SJSA1 (cell line): Measurements from ENCODE around the gene CANX. TPM values are rescaled to one million over a fixed set of nuclear protein-coding genes. Genes with fewer than 3 reads are reported as not detected.
A peak's percentile ranks its signal among the peaks of the same experiment; 100 is the strongest.
"Not testable (repeated sequence)": the region's sequence is repeated elsewhere in the genome, so short reads cannot be mapped to it uniquely, and the experiment has no call there.

ENCODE experiments used
- DNase-seq, 2 experiments: peaks; one replicate each; pipeline ENCODE4 v3.0.0-alpha.2; 2015 to 2020; ENCODE audit warnings: low spot score in 2 of 2, low read depth in 1 of 2
- H3K27ac ChIP-seq: fragments of 250-450 bp; sonication (Bioruptor Pico); 2 replicates; pipeline ENCODE4 v1.5.1; 2020; ENCODE audit warnings: mild to moderate bottlenecking, moderate library complexity
- H3K27me3 ChIP-seq: fragments of 250-450 bp; sonication (Bioruptor Pico); replicated peaks from 2 replicates; pipeline ENCODE4 v1.5.1; 2020; ENCODE audit warnings: mild to moderate bottlenecking, moderate library complexity
- H3K36me3 ChIP-seq: fragments of 250-450 bp; sonication (Bioruptor Pico); 2 replicates; pipeline ENCODE4 v1.5.1; 2020; ENCODE audit warnings: mild to moderate bottlenecking
- H3K4me1 ChIP-seq: fragments of 250-450 bp; sonication (Bioruptor Pico); replicated peaks from 2 replicates; pipeline ENCODE4 v1.6.1; 2021; ENCODE audit warnings: mild to moderate bottlenecking
- H3K4me3 ChIP-seq: fragments of 250-450 bp; sonication (Bioruptor Pico); 2 replicates; pipeline ENCODE4 v1.5.1; 2020; ENCODE audit warnings: mild to moderate bottlenecking
- H3K9me3 ChIP-seq: fragments of 250-450 bp; sonication (Bioruptor Pico); replicated peaks from 2 replicates; pipeline ENCODE4 v1.5.1; 2020; ENCODE audit warnings: mild to moderate bottlenecking
- total RNA-seq: library from RNA; depleted of rRNA; stranded (reverse); fragments of >200 nt; shearing (Covaris generic); gene quantifications from 2 replicates; pipeline ENCODE4 v1.2.3, GENCODE V29; 2014; rRNA removed

The CANX gene, protein sequence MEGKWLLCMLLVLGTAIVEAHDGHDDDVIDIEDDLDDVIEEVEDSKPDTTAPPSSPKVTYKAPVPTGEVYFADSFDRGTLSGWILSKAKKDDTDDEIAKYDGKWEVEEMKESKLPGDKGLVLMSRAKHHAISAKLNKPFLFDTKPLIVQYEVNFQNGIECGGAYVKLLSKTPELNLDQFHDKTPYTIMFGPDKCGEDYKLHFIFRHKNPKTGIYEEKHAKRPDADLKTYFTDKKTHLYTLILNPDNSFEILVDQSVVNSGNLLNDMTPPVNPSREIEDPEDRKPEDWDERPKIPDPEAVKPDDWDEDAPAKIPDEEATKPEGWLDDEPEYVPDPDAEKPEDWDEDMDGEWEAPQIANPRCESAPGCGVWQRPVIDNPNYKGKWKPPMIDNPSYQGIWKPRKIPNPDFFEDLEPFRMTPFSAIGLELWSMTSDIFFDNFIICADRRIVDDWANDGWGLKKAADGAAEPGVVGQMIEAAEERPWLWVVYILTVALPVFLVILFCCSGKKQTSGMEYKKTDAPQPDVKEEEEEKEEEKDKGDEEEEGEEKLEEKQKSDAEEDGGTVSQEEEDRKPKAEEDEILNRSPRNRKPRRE
- 813 and 826 TPM in 2 replicates for total RNA-seq

DNA sequence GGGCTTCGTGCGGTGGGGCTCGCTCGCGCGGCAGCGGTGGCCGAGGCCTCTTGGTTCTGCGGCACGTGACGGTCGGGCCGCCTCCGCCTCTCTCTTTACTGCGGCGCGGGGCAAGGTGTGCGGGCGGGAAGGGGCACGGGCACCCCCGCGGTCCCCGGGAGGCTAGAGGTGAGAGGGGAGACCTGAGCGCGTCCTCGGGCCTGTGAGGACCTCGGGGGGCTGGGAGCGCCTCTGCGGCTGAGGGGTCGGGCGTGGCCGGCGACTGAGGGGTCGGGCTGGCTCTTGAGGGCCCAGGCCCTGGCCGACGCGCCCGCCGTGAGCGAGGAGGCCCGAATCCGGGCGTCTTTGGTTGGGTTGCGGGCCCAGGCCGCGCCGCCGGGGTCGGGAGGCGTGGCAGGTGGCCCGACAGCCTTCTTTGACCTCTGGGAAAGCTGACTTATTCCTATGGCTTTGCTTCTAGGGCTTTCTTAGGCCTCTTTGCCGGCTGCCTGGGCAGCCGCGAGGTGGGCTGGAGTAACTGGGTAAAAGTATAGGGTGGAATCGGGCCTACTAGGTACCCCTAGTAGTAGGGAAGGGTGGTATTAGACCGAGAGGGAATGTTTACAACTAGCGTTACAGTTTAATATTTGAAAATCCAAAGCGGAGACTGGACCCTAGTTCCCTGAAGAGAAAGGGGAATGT, at the start of gene CANX:
CANX (plus strand) TSS at position 33 of the 681 bp plus-strand sequence. CDS start 6,715 bp downstream, outside the sequence.
- Histone ChIP-seq H3K4me1 (peaks cover 10% of the 10 kb centered on the region; the same call in 1 of the 2 replicates), H3K9me3 (no peaks in the 10 kb centered on the region), H3K36me3 (peaks cover 40% of the 10 kb centered on the region), H3K4me3 (peak within 1 kb of the TSS; percentile 93), H3K27me3 (no peaks in the 10 kb centered on the region), H3K27ac (peak within 1 kb of the TSS; percentile 92)
- no peak for DNase-seq

DNA sequence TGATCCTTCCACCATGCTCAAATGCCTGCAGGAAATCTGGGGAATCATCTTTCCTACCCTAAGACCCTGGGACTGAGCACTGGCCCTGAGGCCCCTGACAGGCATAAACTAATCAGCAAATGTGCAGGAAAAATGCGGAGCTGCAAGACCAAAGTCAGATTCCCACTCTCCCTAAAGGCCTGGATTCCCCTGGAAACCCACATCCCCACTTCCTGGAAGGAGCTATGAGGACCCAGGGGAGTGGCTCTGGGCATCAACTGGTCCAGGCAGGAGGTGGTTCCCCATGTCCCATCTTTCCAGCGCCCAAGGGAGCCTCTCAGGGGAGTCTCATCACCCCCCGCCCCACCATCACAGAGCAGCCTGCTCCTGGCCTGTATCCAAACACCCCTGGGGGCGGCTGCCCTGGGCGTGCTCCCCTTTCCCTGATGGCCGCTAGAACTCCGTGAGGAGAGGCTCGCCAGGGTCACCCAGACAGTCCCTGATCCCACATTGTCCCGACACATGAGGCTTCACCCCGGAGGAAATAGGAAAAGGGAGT, 49.5 kb upstream of the CANX start:
- not testable (repeated sequence) for H3K4me1 ChIP-seq, H3K36me3 ChIP-seq, H3K27me3 ChIP-seq, H3K4me3 ChIP-seq, H3K9me3 ChIP-seq, H3K27ac ChIP-seq
- peak in 1 of 2 experiments; percentile 59 for DNase-seq

DNA sequence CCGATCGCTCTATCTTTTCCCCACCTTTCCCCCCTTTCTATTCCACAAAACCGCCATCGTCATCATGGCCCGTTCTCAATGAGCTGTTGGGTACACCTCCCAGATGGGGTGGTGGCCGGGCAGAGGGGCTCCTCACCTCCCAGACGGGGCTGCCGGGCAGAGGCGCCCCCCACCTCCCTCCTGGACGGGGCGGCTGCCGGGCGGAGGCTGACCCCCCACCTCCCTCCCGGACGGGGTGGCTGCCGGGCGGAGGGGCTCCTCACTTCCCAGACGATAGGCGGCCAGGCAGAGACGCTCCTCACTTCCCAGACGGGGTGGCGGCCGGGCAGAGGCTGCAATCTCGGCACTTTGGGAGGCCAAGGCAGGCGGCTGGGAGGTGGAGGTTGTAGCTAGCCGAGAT, 48.5 kb upstream of the CANX start:
- not testable (repeated sequence) for H3K27ac ChIP-seq, H3K27me3 ChIP-seq, H3K9me3 ChIP-seq

DNA sequence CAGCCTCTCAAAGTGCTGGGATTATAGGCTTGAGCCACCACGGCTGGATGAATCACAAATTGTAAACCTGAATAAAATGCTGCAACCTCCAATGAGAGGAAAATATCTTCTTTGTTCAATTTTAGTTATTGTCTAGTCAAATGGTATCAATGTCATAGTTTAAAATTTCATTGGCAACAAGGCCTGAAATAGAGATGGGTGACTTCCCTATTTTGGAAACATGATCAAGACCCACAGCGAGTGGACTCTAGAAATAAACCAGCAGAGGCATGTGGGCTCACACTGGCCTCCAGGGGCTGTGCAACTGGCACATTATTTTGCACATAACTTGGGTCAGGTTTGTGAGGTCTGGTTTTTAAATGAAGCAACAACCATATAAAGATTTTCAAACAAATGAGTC, 45.6 kb upstream of the CANX start:
- not testable (repeated sequence) for DNase-seq, H3K4me3 ChIP-seq, H3K9me3 ChIP-seq, H3K4me1 ChIP-seq, H3K27me3 ChIP-seq, H3K36me3 ChIP-seq, H3K27ac ChIP-seq

More for the DNA sequence above, 48.5 kb upstream of the CANX start:
- not testable (repeated sequence) for H3K36me3 ChIP-seq, H3K4me1 ChIP-seq, DNase-seq, H3K4me3 ChIP-seq

DNA sequence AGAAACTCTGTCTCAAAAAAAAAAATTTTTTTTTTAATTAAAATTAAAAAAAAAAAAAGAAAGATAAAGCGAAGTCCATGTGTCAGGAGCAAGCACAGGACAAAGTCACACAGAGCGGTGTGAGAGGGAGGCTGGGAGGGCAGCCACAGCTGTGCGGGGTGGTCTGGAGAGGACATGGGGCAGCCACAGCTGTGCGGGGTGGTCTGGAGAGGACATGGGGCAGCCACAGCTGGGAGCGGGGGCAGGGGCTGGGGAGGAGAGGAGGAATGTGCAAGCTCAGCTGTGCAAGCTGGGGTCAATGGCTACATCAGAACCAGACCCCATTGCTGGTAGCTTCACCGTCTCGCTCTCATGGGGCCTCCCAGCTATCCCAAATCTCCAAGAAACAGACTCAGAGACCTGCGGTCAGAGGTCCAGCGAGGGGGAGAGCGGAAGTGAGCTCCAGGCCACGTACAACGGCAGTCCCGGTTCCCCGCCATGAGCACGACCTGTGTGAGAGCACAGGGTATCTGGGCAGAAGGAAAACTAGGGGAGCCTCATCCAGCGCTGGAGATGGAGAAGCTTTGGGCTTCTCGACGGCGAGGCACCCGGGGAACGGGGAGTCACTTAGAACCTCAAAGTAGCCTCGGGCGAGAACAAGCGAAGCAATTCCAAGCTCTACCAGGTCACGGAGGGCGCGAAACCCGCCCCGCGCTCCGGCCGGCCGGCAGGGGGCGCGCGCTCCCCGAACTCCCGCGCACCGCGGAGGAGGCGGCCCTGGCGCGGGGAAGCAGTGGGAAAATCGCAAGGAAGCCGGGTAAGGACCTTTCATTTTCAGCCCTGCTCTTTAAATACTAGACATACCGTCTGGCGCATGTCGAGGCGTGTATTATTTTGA, 41.2 kb upstream of the CANX start:
- H3K9me3 ChIP-seq, H3K27ac ChIP-seq, H3K4me3 ChIP-seq, H3K4me1 ChIP-seq, DNase-seq, H3K27me3 ChIP-seq, H3K36me3 ChIP-seq: not testable (repeated sequence)

DNA sequence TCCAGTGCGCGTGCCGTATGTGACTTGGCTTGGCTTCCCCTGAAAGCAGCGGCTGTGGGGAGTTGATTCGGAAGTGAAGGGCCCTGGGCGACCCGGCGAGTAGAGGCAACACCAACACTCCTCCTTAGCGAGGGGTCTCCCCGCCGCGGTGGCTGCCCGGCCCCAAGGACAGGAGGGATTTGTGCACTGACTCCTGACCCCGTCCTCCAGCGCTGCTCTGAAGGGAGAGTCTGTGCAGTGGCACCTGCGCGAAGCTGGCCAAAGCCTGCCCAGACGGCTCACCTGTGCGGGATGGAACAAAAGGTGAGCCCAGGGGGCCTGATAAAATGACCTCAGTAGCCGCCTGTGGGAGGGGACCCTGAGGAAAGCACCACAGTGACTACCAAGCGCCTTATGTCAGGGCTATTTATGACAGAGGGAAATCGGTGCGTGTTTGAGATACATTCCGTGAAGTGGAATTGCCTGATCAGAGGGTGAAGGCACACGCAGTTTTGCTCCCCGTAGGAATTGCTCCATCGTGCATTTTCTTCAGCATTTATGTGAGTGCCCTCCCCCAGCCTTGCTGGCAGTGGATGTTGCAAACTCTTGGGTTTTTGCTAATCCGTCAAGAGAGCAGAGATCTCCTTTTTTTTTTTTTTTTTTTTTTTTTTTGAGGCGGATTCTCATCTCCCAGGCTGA, 40.4 kb upstream of the CANX start:
- not testable (repeated sequence) for H3K36me3 ChIP-seq, H3K9me3 ChIP-seq, H3K4me1 ChIP-seq, H3K27ac ChIP-seq, H3K27me3 ChIP-seq
- peak overlapping the region; percentile 45 for H3K4me3 ChIP-seq
- DNase-seq, result peak in 1 of 2 experiments; percentile 36

DNA sequence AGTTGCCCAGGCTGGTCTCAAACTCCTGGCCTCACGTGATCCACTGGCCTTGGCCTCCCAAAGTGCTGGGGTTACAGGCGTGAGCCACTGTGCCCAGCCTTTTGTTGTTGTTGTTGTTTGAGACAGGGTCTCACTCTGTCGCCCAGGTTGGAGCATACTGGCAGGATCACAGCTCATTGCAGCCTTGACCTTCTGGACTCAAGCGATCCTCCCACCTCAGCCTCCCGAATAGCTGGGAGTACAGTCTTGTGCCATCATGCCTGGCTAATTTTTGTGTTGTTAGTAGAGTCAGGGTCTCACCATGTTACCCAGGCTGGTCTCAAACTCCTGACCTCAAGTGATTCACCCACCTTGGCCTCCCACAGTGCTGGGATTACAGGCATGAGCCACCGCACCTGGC, 37.1 kb upstream of the CANX start:
- H3K36me3 ChIP-seq, result peaks cover 10% of the 10 kb centered on the region
- not testable (repeated sequence) for H3K27me3 ChIP-seq, H3K4me1 ChIP-seq, H3K4me3 ChIP-seq, DNase-seq, H3K27ac ChIP-seq, H3K9me3 ChIP-seq

DNA sequence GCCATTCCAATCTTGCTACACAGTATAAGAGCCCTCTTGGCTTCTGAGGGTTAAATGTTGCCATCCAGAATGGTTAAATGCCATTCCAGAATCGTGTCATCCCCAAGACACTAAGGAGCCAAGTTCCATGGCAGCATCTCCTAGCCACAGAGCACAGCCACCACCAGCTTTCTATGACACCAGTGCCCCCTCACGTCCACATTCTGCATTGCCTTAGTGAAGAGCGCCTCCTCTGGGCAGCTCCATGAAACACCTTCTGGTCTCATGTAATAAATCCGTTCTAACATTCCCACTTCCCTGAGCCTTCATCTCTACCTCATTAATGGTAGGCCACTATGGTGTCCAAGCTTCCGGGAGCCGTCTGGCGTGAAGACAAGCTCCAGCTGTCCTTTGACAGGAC, 30.4 kb upstream of the CANX start:
- Histone ChIP-seq H3K27ac (no peak overlapping the region), H3K4me3 (no peak overlapping the region), H3K4me1 (no peaks in the 10 kb centered on the region), H3K27me3 (no peaks in the 10 kb centered on the region), H3K9me3 (no peaks in the 10 kb centered on the region), H3K36me3 (peaks cover 10% of the 10 kb centered on the region)
- DNase-seq, result peak; percentile 33 to 59

DNA sequence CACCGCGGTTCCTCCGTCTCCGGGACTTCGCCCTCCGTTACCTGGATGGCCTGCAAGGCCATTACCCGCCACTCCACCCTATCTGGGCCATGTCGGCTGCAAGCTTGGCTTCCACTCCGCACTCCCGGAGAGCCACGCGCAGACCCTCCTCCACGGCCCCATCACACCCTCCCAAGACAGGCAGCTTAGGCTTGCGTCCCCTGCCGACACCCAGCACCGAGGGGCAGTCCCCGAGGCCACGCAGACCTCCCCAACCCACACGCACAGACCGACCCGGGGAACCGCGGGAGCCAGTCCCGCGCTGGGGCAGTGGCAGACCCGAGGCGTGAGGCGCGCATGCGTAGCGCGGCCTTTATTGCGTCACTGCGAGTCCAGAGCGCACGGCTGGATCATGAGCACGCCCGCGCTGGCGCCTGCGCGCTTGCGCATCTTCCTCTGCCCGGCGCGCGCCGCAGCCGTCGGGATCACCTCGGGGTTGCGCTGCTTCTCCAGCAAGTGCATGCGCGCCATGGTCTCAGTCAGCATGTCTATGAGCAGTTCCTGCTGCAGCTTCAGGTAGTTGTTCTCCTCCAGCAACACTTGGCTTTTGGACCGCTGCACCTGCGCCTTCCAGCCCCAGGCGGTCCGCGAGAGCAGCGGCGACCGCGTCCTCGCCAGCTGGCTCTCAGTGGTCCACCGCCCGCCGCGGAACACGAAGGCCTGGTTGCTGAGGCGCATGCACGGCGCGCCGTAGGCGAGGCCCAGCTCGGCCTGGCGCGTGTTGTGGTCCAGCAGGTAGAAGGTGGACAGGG, 20.3 kb upstream of the CANX start:
- Histone ChIP-seq H3K36me3 (0 out of 2 replicates have a peak, but pooled peaks cover 2% of the 10 kb centered on the region), H3K9me3 (no peaks in the 10 kb centered on the region), H3K27ac (peak overlapping the region; percentile 26), H3K4me1 (peaks cover 13% of the 10 kb centered on the region), H3K4me3 (peak overlapping the region; percentile 63), H3K27me3 (no peaks in the 10 kb centered on the region)
- DNase-seq, result peak; percentile 93 to 96

DNA sequence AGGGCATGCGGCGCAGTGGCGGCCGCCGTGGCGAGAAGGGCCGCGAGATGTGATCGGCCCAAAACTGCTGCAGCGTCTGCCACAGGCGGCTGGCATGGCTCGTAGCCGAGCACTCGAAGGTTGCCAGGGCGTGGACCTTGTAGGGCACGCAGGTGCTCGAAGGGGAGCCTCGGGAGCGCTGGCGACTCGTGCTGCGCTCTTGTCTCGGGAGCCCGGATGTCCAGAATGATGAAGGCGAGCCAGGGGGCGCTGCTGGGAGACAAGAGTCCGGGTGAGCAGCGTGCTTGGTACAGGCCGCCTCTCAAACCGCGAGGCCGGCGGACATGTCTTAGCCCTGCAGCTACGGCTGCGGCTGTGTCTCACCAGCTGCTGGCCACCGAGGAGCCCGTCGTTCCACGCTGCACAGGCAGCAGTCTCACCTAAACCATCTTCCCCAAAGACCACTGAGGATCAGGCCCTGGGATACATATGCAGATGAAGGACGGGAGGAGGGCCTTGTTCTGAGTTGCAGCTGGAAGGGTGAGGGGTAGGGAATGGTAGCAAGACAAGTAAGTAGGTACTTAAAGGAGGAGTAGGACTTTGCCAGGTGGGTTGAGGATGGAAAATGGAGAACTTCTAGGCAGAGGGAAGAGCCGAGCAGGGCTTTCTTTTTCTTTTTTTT, 19.6 kb upstream of the CANX start:
- Histone ChIP-seq H3K27ac (no peak overlapping the region), H3K4me1 (peaks cover 13% of the 10 kb centered on the region), H3K4me3 (peak overlapping the region; percentile 63), H3K27me3 (no peaks in the 10 kb centered on the region), H3K9me3 (no peaks in the 10 kb centered on the region), H3K36me3 (0 out of 2 replicates have a peak, but pooled peaks cover 2% of the 10 kb centered on the region)
- no peak for DNase-seq

DNA sequence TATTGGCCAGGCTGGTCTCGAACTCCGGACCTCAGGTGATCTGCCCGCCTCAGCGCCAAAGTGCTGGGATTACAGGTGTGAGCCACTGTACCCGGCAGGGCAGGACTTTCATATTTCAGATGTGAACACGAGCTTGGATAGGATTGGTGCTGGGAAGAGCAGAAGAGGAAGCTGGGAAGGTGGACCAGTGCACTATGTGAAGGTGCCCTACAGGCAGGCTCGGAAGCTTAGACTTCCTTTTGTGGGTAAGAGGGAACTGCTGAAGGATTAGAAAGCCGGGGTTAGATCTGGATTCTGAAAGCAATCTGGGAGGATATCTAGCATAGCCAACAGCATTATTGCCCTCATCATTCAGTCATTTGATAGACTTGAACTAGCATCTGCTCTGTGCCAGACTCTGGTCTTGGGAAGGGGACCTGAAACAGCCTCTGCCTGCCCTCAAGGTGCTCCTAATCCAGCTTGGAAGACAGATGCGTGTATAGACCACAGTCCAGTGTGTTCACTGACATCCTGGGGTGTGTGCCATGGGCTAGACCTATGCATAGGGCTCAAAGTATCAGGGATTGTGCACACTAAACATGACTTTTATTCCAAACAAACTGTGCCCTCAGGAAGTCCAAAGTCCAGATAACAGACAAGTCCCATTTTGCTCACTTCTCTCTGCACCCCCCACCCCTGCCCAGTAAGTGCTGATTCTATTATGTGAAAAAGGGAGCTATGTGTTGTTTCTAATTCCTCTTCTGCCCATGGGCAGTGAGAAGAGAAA, 18.6 kb upstream of the CANX start:
- Histone ChIP-seq H3K4me3 (no peak overlapping the region), H3K4me1 (peaks cover 13% of the 10 kb centered on the region), H3K36me3 (0 out of 2 replicates have a peak, but pooled peaks cover 2% of the 10 kb centered on the region), H3K27ac (no peak overlapping the region), H3K9me3 (no peaks in the 10 kb centered on the region), H3K27me3 (no peaks in the 10 kb centered on the region)
- no peak for DNase-seq
